Measurements from ENCODE around the gene ULK2. TPM values are rescaled to one million over a fixed set of nuclear protein-coding genes. Genes with fewer than 3 reads are reported as not detected.

ULK2 gene
- total RNA-seq, 4 donors from 2014 or later: 7.4 to 20.4 (median 14.2) TPM

DNA sequence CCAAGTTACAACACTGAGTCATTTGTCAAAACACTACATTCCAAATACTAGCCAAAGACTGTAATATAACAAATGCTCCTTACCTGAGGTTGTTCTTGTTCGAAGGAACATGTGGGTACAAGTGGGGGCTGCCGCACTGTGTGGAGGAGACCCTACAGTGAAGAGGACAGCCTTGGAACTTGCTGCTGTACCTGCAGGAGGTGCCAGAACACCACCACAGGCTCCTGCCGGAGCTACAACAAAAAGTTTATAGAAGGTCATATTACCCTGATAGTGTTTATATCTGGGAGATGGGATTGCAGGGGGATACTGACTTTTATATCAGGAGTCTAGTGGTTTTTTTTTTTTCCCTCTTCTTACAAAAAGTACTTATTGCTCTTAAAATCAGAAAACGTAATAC, 81.9 kb downstream of the ULK2 start:
- peaks cover 0 to 34% of the 10 kb centered on the region in 2 donors for H3K36me3 ChIP-seq
- no peak overlapping the region for H3K4me3 ChIP-seq
- no peaks in the 10 kb centered on the region for H3K27me3 ChIP-seq
- H3K4me1 ChIP-seq: no peaks in the 10 kb centered on the region
- no peak for TF ChIP-seq POLR2A (IDR thresholded peaks at IDR 0.05)
- TF ChIP-seq, protein P1, sequence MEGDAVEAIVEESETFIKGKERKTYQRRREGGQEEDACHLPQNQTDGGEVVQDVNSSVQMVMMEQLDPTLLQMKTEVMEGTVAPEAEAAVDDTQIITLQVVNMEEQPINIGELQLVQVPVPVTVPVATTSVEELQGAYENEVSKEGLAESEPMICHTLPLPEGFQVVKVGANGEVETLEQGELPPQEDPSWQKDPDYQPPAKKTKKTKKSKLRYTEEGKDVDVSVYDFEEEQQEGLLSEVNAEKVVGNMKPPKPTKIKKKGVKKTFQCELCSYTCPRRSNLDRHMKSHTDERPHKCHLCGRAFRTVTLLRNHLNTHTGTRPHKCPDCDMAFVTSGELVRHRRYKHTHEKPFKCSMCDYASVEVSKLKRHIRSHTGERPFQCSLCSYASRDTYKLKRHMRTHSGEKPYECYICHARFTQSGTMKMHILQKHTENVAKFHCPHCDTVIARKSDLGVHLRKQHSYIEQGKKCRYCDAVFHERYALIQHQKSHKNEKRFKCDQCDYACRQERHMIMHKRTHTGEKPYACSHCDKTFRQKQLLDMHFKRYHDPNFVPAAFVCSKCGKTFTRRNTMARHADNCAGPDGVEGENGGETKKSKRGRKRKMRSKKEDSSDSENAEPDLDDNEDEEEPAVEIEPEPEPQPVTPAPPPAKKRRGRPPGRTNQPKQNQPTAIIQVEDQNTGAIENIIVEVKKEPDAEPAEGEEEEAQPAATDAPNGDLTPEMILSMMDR (IDR thresholded peaks at IDR 0.05 in 4 of 5, conservative IDR thresholded peaks at IDR 0.05 in 1 of 5): no peak
- H3K27ac ChIP-seq: no peak overlapping the region
- ATAC-seq (no peak), DNase-seq (no peak)
- intact Hi-C loops (cut with DNase I; ENCODE audit: low total_unique reads): no loop called here
- H3K9me3 ChIP-seq: no peaks in the 10 kb centered on the region
- in situ Hi-C loops (cut with MboI; ENCODE audit: low sequenced_read_pairs in 4 of 4): no loop called here

DNA sequence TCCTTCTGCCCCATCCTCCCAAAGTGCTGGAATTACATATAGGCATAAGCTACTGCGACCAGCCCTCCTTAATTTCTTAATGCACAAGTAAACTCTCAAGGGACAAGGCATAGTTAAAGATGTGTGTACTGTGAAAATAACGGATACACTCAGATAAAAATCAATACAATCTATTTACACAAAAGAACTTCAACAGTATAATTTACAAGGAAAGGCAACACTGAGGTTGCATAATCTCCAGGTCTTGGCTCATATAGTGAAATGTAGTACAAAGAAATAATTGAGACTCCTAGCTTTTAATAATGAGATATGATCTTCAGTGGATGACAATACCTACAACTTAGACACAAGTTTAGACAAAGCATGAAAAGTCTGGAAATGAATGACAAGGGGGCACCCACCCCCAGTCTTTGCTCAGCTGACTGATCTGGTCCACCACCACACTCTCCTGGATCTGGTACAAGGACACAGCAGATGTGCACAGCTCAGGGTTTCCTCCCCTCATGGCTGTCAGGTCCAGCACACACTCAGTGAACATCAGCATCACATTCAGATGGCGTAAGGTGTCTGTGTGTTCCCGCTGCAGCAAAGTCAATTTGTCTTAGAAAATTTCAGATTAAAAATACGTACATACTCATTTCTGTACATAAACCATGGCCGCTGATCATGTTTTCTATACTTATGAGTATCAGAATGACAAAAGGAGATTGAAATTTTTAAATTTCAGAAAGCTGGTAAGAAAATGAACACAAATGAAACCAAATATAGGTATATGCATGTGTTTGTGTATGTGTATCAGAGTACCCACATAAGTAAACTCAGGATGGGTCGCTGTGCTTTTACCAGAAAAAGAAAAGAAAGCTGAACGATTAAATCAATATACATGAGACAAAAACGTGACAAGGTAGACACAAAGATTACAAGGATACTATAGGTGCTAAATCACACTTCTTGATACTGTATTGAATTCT, 86.0 kb downstream of the ULK2 start:
- in situ Hi-C loops (cut with MboI; ENCODE audit: low sequenced_read_pairs in 4 of 4): no loop called here
- no peak for ATAC-seq

GRCh38 chr17:19780846-19781245, 86.9 kb downstream of the ULK2 start:
- DNase-seq (no peak), ATAC-seq (no peak)
- Histone ChIP-seq H3K4me3 (no peak overlapping the region), H3K9me3 (no peaks in the 10 kb centered on the region), H3K36me3 (peaks cover 0 to 47% of the 10 kb centered on the region in 2 donors), H3K27ac (no peak overlapping the region), H3K27me3 (no peaks in the 10 kb centered on the region), H3K4me1 (no peaks in the 10 kb centered on the region)
- TF ChIP-seq, protein P1 (IDR thresholded peaks at IDR 0.05 in 4 of 5, conservative IDR thresholded peaks at IDR 0.05 in 1 of 5): no peak
- no peak for TF ChIP-seq POLR2A (IDR thresholded peaks at IDR 0.05)
- in situ Hi-C loops (cut with MboI; ENCODE audit: low sequenced_read_pairs in 4 of 4) (no loop called here), intact Hi-C loops (cut with DNase I; ENCODE audit: low total_unique reads) (no loop called here)

More for the DNA sequence above, 86.0 kb downstream of the ULK2 start:
- Histone ChIP-seq H3K27ac (no peak overlapping the region), H3K4me3 (no peak overlapping the region), H3K4me1 (no peaks in the 10 kb centered on the region), H3K27me3 (no peaks in the 10 kb centered on the region), H3K36me3 (peaks cover 0 to 38% of the 10 kb centered on the region in 2 donors), H3K9me3 (no peaks in the 10 kb centered on the region)
- intact Hi-C loops (cut with DNase I; ENCODE audit: low total_unique reads): no loop called here
- no peak for DNase-seq
- no peak for TF ChIP-seq POLR2A (IDR thresholded peaks at IDR 0.05)
- TF ChIP-seq, protein P1 (IDR thresholded peaks at IDR 0.05 in 4 of 5, conservative IDR thresholded peaks at IDR 0.05 in 1 of 5): no peak

DNA sequence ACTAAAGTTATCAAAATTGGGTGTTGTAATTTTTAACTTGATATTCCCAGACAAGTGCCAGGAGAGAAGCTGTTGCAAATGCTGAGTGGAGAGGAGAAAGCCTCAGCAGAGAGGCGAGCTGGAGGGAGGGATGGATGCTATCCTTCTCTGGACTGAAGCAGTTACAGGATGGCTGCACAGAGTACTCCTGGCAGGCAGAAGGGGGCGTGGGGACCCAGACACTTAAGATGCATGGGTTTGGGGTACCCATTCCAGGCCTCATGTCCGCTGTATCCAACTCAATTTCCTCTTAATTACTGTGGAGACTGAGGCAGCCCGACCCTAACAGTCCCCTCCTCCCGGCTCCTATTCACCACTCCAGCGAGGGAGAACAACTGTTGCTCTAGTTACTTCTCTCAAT, 94.2 kb downstream of the ULK2 start:
- intact Hi-C loops (cut with DNase I; ENCODE audit: low total_unique reads) (no loop called here), in situ Hi-C loops (cut with MboI; ENCODE audit: low sequenced_read_pairs in 4 of 4) (loop anchor here in 3 of 4 donors (25.0 kb wide), 1 partner anchor 411 kb away; the partner anchor contains the start of gene B9D1 (in 3 of the 3))

More for the DNA sequence above, 94.2 kb downstream of the ULK2 start:
- no peak for DNase-seq
- TF ChIP-seq POLR2A (IDR thresholded peaks at IDR 0.05): no peak
- TF ChIP-seq, protein P1 (IDR thresholded peaks at IDR 0.05 in 4 of 5, conservative IDR thresholded peaks at IDR 0.05 in 1 of 5): no peak
- no peak for ATAC-seq
- H3K27ac ChIP-seq: no peak overlapping the region
- no peaks in the 10 kb centered on the region for H3K4me1 ChIP-seq
- H3K36me3 ChIP-seq: peaks cover 0 to 21% of the 10 kb centered on the region in 2 donors
- no peak overlapping the region for H3K4me3 ChIP-seq
- H3K9me3 ChIP-seq: no peaks in the 10 kb centered on the region
- no peaks in the 10 kb centered on the region for H3K27me3 ChIP-seq
